MM.1S (cell line): ENCODE results near the gene PSME2.

Experiments
- CTCF ChIP-seq: fragments of 300-600 bp; sonication (generic); IDR thresholded peaks from 2 replicates; pipeline ENCODE4 v1.5.1; 2016; ENCODE audit warnings: antibody characterized with exemption, low read length, mixed read lengths
- EZH2 ChIP-seq: fragments of 300-600 bp; sonication (generic); optimal IDR thresholded peaks from 2 replicates; pipeline ENCODE3; 2017; ENCODE audit warnings: low read depth, mild to moderate bottlenecking, antibody characterized with exemption, low read length, mixed read lengths
- EZH2phosphoT487 ChIP-seq: fragments of 300-600 bp; sonication (generic); IDR thresholded peaks from 2 replicates; pipeline ENCODE4 v1.6.1; 2018; ENCODE audit warnings: antibody characterized with exemption, low read length

GRCh38 chr14:24098927-24099813, 47.2 kb downstream of the PSME2 start:
- TF ChIP-seq CTCF (no peak), EZH2phosphoT487 (no peak), EZH2 (no peak)
